Trophoblast cell (in vitro differentiated cells and primary cell): ENCODE measurements around the gene IL18R1.

Source experiments
- DNase-seq, 2 donors: peaks; one replicate each; pipeline ENCODE4 v3.0.0-alpha.2; 2016
- H2AFZ ChIP-seq: 2 replicates; pipeline ENCODE4 v1.6.1; 2013; ENCODE audit warnings: low read length, moderate library complexity, mild to moderate bottlenecking; ENCODE audit not compliant: insufficient read depth, poor library complexity
- H2AK5ac ChIP-seq: 2 replicates; pipeline ENCODE4 v1.6.1; 2013; ENCODE audit warnings: mild to moderate bottlenecking, low read length
- H2BK120ac ChIP-seq: 2 replicates; pipeline ENCODE4 v1.6.1; 2013; ENCODE audit warnings: low read length, mild to moderate bottlenecking, moderate library complexity; ENCODE audit not compliant: insufficient read depth, poor library complexity
- H2BK12ac ChIP-seq: 2 replicates; pipeline ENCODE4 v1.6.1; 2013; ENCODE audit warnings: mild to moderate bottlenecking, low read length, moderate library complexity
- H2BK5ac ChIP-seq: 2 replicates; pipeline ENCODE4 v1.6.1; 2013; ENCODE audit warnings: low read length, low read depth, moderate library complexity, mild to moderate bottlenecking; ENCODE audit not compliant: poor library complexity
- H3K14ac ChIP-seq: 2 replicates; pipeline ENCODE4 v1.6.1; 2013; ENCODE audit warnings: mild to moderate bottlenecking, low read length
- H3K18ac ChIP-seq: 2 replicates; pipeline ENCODE4 v1.6.1; 2013; ENCODE audit warnings: mild to moderate bottlenecking, low read length
- H3K23ac ChIP-seq: 2 replicates; pipeline ENCODE4 v1.6.1; 2013; ENCODE audit warnings: low read length
- H3K27ac ChIP-seq: 2 replicates; pipeline ENCODE4 v1.5.1; 2013; ENCODE audit warnings: low read depth, mild to moderate bottlenecking, inconsistent platforms, low read length, moderate library complexity
- H3K27me3 ChIP-seq: 2 replicates; pipeline ENCODE4 v1.6.1; 2013; ENCODE audit warnings: inconsistent platforms, mild to moderate bottlenecking, low read length, moderate library complexity; ENCODE audit not compliant: insufficient read depth
- H3K36me3 ChIP-seq, 2 experiments: 1 replicate in 1 of 2; 2 replicates in 1 of 2; pipeline ENCODE4 v1.6.1; 2013; ENCODE audit warnings: low read length in 2 of 2, mild to moderate bottlenecking in 2 of 2, moderate library complexity in 1 of 2; ENCODE audit not compliant: insufficient read depth in 2 of 2, control insufficient read depth in 1 of 2
- H3K4ac ChIP-seq: 2 replicates; pipeline ENCODE4 v1.6.1; 2013; ENCODE audit warnings: low read depth, mild to moderate bottlenecking, low read length, moderate library complexity
- H3K4me1 ChIP-seq, 2 experiments: 1 replicate in 1 of 2; 2 replicates in 1 of 2; pipeline ENCODE4 v1.6.1; 2013; ENCODE audit warnings: low read length in 2 of 2, mild to moderate bottlenecking in 2 of 2, moderate library complexity in 1 of 2; ENCODE audit not compliant: insufficient read depth in 2 of 2, control insufficient read depth in 1 of 2
- H3K4me2 ChIP-seq: 2 replicates; pipeline ENCODE4 v1.6.1; 2013; ENCODE audit warnings: inconsistent platforms, mild to moderate bottlenecking, low read length, moderate library complexity
- H3K4me3 ChIP-seq: 2 replicates; pipeline ENCODE4 v1.5.1; 2013; ENCODE audit warnings: mild to moderate bottlenecking, low read depth, low read length, inconsistent platforms
- H3K79me1 ChIP-seq: one replicate; pipeline ENCODE4 v1.6.1; 2013; ENCODE audit warnings: low read length
- H3K79me2 ChIP-seq: 2 replicates; pipeline ENCODE4 v1.6.1; 2013; ENCODE audit warnings: low read length, mild to moderate bottlenecking; ENCODE audit not compliant: control insufficient read depth, insufficient read depth, poor library complexity
- H3K9ac ChIP-seq: 2 replicates; pipeline ENCODE4 v1.6.1; 2013; ENCODE audit warnings: mild to moderate bottlenecking, low read length
- H3K9me3 ChIP-seq: 2 replicates; pipeline ENCODE4 v1.6.1; 2013; ENCODE audit warnings: low read depth, mild to moderate bottlenecking, control low read depth, inconsistent platforms, low read length; ENCODE audit not compliant: insufficient read depth
- H4K12ac ChIP-seq: 2 replicates; pipeline ENCODE4 v1.6.1; 2013; ENCODE audit warnings: low read depth, mild to moderate bottlenecking, low read length, moderate library complexity
- H4K8ac ChIP-seq: 2 replicates; pipeline ENCODE4 v1.6.1; 2013; ENCODE audit warnings: low read depth, mild to moderate bottlenecking, low read length, moderate library complexity
- H4K91ac ChIP-seq: one replicate; pipeline ENCODE4 v1.6.1; 2013; ENCODE audit warnings: low read depth, mild to moderate bottlenecking, low read length, moderate library complexity
- WGBS: extraction: QIAGEN DNeasy Blood & Tissue Kit; methylation state at CpG from one replicate; pipeline ENCODE4 v1.1.7; 2013; ENCODE audit warnings: missing lambda C conversion rate; ENCODE audit not compliant: insufficient read length, insufficient coverage; ENCODE audit errors: extremely low coverage; 5-methylcytosine and 5-hydroxymethylcytosine counted together

Gene IL18R1

DNA sequence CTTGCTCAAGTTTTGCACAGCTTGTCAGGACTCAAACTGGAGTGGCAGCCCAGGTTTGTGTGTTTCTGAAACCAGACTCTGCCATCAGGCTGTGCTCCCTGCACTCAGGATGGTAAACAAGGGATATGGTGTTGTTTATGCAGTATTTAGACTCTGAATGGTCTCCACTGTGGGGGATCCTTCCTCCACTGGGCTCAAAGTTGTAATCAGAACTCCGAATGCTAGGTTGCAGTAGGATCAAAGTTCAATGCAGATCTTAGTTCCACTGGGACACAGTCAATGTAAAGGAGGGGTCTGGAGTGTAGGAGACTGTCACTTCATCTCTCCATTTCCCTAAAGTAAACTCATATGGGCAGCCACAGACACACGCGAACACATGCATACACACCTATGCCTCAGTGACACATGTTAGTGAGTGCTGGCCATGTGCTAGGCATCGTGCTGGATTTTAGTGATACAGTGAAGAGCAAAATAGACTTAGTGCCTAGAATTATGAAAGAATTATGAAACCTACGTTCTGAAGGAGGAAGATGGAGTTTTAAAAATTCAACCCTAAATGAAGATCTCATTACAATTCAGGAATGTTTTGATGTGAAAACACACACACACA is 6.1 kb downstream of the IL18R1 start:
- H3K9me3 ChIP-seq: peaks cover 4% of the 10 kb centered on the region
- H3K79me1 ChIP-seq: no peaks in the 10 kb centered on the region
- peak overlapping the region; percentile 23 for H3K9ac ChIP-seq
- H3K27ac ChIP-seq: no peak overlapping the region
- no peaks in the 10 kb centered on the region for H3K4me1 ChIP-seq
- H4K12ac ChIP-seq: no peak overlapping the region
- WGBS: no CpG with 5 or more reads among the region's 5 CpGs
- H3K27me3 ChIP-seq: no peaks in the 10 kb centered on the region
- no peak overlapping the region for H2AK5ac ChIP-seq
- no peak for DNase-seq
- no peak overlapping the region for H3K4me3 ChIP-seq
- no peak overlapping the region for H2AFZ ChIP-seq
- no peak overlapping the region for H3K18ac ChIP-seq
- no peaks in the 10 kb centered on the region for H3K36me3 ChIP-seq
- no peaks in the 10 kb centered on the region for H3K79me2 ChIP-seq
- no peak overlapping the region for H3K14ac ChIP-seq
- H3K4me2 ChIP-seq: no peak overlapping the region
- H3K4ac ChIP-seq: no peak overlapping the region
- peak overlapping the region; percentile 11 for H3K23ac ChIP-seq
- H4K91ac ChIP-seq: no peak overlapping the region
- no peak overlapping the region for H2BK12ac ChIP-seq
- no peak overlapping the region for H4K8ac ChIP-seq
- H2BK5ac ChIP-seq: no peak overlapping the region
- H2BK120ac ChIP-seq: no peak overlapping the region

DNA sequence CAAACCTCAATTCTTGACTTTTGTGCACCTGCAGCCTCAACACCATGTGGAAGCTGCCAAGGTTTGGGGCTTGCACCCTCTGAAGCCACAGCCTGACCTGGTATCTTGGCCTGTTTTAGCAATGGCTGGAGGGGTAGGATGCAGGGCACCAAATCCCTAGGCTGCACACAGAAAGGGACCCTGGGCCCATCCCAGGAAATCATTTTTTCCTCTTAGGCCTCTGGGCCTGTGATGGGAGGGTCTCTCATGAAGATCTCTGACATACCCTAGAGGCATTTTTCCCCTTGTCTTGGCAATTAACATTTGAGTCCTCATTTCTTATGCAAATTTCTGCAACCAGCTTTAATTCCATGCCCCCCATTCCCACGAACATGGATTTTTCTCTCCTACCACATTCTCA is 10.2 kb downstream of the IL18R1 start:
- H3K18ac ChIP-seq: no peak overlapping the region
- H3K36me3 ChIP-seq: no peaks in the 10 kb centered on the region
- H3K27ac ChIP-seq: no peak overlapping the region
- H3K79me1 ChIP-seq: no peaks in the 10 kb centered on the region
- no peak overlapping the region for H2BK120ac ChIP-seq
- no peak overlapping the region for H3K9ac ChIP-seq
- peak overlapping the region; percentile 23 for H3K4me3 ChIP-seq
- H3K4me1 ChIP-seq: no peaks in the 10 kb centered on the region
- H2AK5ac ChIP-seq: no peak overlapping the region
- H3K9me3 ChIP-seq: peaks cover 4% of the 10 kb centered on the region
- H4K8ac ChIP-seq: no peak overlapping the region
- H2BK12ac ChIP-seq: no peak overlapping the region
- no peak overlapping the region for H3K23ac ChIP-seq
- H2AFZ ChIP-seq: no peak overlapping the region
- H3K4ac ChIP-seq: no peak overlapping the region
- H4K12ac ChIP-seq: no peak overlapping the region
- no peak for DNase-seq
- no CpG with 5 or more reads among the region's 1 CpG for WGBS
- no peak overlapping the region for H4K91ac ChIP-seq
- no peak overlapping the region for H2BK5ac ChIP-seq
- H3K4me2 ChIP-seq: no peak overlapping the region
- no peak overlapping the region for H3K14ac ChIP-seq
- no peaks in the 10 kb centered on the region for H3K79me2 ChIP-seq
- no peaks in the 10 kb centered on the region for H3K27me3 ChIP-seq

DNA sequence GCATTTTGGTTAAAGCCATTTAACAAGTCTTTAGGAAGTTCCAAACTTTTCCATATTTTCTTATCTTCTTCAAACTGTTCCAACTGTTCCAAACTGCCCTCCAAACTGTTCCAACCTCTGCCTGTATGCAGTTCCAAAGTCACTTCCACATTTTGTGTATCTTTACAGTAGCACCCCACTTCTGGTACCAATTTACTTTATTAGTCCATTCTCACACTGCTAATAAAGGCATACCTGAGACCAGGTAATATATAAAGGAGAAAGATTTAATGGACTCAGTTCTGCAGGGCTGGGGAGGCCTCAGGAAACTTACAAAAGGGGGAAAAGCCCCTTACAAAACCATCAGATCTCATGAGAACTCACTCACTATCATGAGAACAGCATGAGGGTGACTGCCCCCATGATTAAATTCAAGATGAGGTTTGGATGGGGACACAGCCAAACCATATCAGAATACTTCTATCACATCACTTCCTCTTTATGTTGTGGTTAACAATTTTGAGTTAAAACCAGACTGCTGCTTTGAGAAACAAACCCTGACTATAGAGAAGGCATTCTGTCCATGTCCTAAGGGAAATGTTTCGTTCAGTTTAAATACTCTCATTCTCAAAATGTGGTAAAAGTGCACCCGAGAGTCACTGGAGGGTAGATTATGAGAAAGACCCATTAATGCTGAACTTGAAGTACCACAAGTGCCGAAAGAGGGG is 11.0 kb downstream of the IL18R1 start:
- DNase-seq: no peak
- no peak overlapping the region for H3K9ac ChIP-seq
- H2BK5ac ChIP-seq: no peak overlapping the region
- no peaks in the 10 kb centered on the region for H3K36me3 ChIP-seq
- no peak overlapping the region for H3K18ac ChIP-seq
- no peak overlapping the region for H4K91ac ChIP-seq
- no peak overlapping the region for H4K8ac ChIP-seq
- H3K4me1 ChIP-seq: no peaks in the 10 kb centered on the region
- no peak overlapping the region for H3K4me3 ChIP-seq
- no peak overlapping the region for H2BK120ac ChIP-seq
- H4K12ac ChIP-seq: no peak overlapping the region
- H3K4ac ChIP-seq: no peak overlapping the region
- peaks cover 4% of the 10 kb centered on the region for H3K9me3 ChIP-seq
- H3K27ac ChIP-seq: no peak overlapping the region
- no peaks in the 10 kb centered on the region for H3K27me3 ChIP-seq
- H2BK12ac ChIP-seq: no peak overlapping the region
- no peak overlapping the region for H2AFZ ChIP-seq
- no peak overlapping the region for H2AK5ac ChIP-seq
- no peaks in the 10 kb centered on the region for H3K79me2 ChIP-seq
- no CpG with 5 or more reads among the region's 3 CpGs for WGBS
- H3K14ac ChIP-seq: no peak overlapping the region
- no peaks in the 10 kb centered on the region for H3K79me1 ChIP-seq
- no peak overlapping the region for H3K4me2 ChIP-seq
- no peak overlapping the region for H3K23ac ChIP-seq

DNA sequence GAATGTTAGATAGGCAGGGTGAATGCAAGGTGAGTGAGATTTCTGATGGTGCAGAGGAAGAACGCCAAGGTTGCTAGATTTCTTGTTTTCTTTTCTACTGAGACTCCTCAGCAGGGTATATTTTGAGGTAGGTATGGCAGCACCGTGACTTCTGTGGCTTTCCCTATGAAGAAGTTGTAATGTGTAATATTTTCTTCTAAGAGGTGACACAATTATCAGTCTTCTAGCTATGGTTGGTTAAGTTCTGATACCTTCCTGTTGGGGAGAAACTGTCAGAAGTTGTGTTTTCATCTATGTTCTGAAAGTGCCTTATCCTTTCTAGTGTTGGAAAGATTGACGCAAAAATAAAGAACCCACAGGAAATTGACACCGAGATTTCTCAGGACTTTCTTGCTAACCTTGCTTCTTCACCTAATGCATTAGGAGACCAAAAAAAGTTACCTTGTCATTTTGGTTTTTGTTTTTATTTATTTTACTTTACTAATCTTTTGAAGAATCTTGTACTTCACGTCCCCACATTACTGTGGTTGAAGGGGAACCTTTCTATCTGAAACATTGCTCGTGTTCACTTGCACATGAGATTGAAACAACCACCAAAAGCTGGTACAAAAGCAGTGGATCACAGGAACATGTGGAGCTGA is 11.9 kb downstream of the IL18R1 start:
- Histone ChIP-seq H3K4me1 (no peaks in the 10 kb centered on the region), H4K91ac (no peak overlapping the region), H2BK5ac (no peak overlapping the region), H3K4me2 (no peak overlapping the region), H3K27ac (no peak overlapping the region), H3K9ac (no peak overlapping the region), H2AFZ (no peak overlapping the region), H3K23ac (no peak overlapping the region), H3K4ac (no peak overlapping the region), H4K12ac (no peak overlapping the region), H3K79me2 (no peaks in the 10 kb centered on the region), H3K27me3 (no peaks in the 10 kb centered on the region), H3K36me3 (no peaks in the 10 kb centered on the region), H3K79me1 (no peaks in the 10 kb centered on the region), H3K14ac (no peak overlapping the region), H3K4me3 (no peak overlapping the region), H2BK12ac (no peak overlapping the region), H3K9me3 (peaks cover 4% of the 10 kb centered on the region), H4K8ac (no peak overlapping the region), H2BK120ac (no peak overlapping the region), H2AK5ac (no peak overlapping the region), H3K18ac (no peak overlapping the region)
- DNase-seq: no peak
- WGBS: no CpG with 5 or more reads among the region's 6 CpGs
